ENCODE measurements around the gene MTHFSD.

- TF ChIP-seq SMC3 (conservative IDR thresholded peaks at IDR 0.05; ENCODE audit: poor library complexity): no peak
- TF ChIP-seq POLR2AphosphoS5 (IDR thresholded peaks at IDR 0.05): no peak
- no peak for TF ChIP-seq CTCF (IDR thresholded peaks at IDR 0.05; ENCODE audit: poor library complexity, severe bottlenecking)
Measured at GRCh38 chr16:86566966-86567700, 12.1 kb upstream of the MTHFSD start.
